HepG2 (cell line): Measurements from ENCODE around the gene WNT5B. TPM values are rescaled to one million over a fixed set of nuclear protein-coding genes. Genes with fewer than 3 reads are reported as not detected.

Source experiments
- ELF3 ChIP-seq: IDR thresholded peaks from 2 replicates; pipeline ENCODE4 v1.6.1; 2016; ENCODE audit warnings: missing genetic modification reagents, missing compliant biosample characterization
- KDM1A ChIP-seq: IDR thresholded peaks from 2 replicates; pipeline ENCODE4 v1.6.1; 2016; ENCODE audit warnings: missing compliant biosample characterization
- PRPF4 ChIP-seq: fragments of 200-400 bp; formaldehyde crosslinking; IDR thresholded peaks from 2 replicates; pipeline ENCODE4 v1.6.1; 2016; ENCODE audit warnings: low read length, low read depth; ENCODE audit not compliant: poor library complexity, severe bottlenecking
- ZNF292 ChIP-seq: sonication (generic); formaldehyde crosslinking; IDR thresholded peaks from 2 replicates; pipeline ENCODE4 v1.8.1; 2022; ENCODE audit warnings: mild to moderate bottlenecking, low read depth, missing genetic modification reagents, borderline replicate concordance
- ZNF335 ChIP-seq: sonication (generic); formaldehyde crosslinking; IDR thresholded peaks from 2 replicates; pipeline ENCODE4 v1.4.0; 2020; ENCODE audit warnings: missing genetic modification reagents
- ZNF605 ChIP-seq: sonication (generic); formaldehyde crosslinking; IDR thresholded peaks from 2 replicates; pipeline ENCODE4 v1.8.0; 2022; ENCODE audit warnings: mild to moderate bottlenecking, missing genetic modification reagents
- ZNF839 ChIP-seq: sonication (generic); formaldehyde crosslinking; IDR thresholded peaks from 2 replicates; pipeline ENCODE4 v1.4.0; 2020; ENCODE audit warnings: missing genetic modification reagents, mild to moderate bottlenecking, borderline replicate concordance
- ZSCAN25 ChIP-seq: sonication (generic); formaldehyde crosslinking; IDR thresholded peaks from 2 replicates; pipeline ENCODE4 v1.8.0; 2022; ENCODE audit warnings: mild to moderate bottlenecking, missing genetic modification reagents
- polyA plus RNA-seq, 8 experiments: library from polyadenylated mRNA; depleted of rRNA in 3 of 8; stranded (reverse) in 7 of 8; unstranded in 1 of 8; fragments of >200 nt; fragmentation: Illumina TruSeq in 4 of 8; extraction: Trizol in 4 of 8; gene quantifications; 2 replicates each; pipeline versions ENCODE4 v1.2.1 to v1.2.3, GENCODE V29; 2011 to 2016; ENCODE audit warnings: low read depth in 4 of 8, missing spikeins in 1 of 8, mixed read lengths in 1 of 8; ENCODE audit not compliant: insufficient read depth in 1 of 8
- total RNA-seq, 5 experiments: library from RNA; depleted of rRNA; stranded (reverse); fragments of >200 nt; fragmentation: Illumina TruSeq; extraction: Trizol; gene quantifications; 2 replicates each; pipeline ENCODE4 v1.2.3, GENCODE V29; 2016; ENCODE audit warnings: low read depth in 1 of 5
- TF ChIP-seq, protein P1 (sequence below): sonication (generic); formaldehyde crosslinking; IDR thresholded peaks from 2 replicates; pipeline ENCODE4 v1.5.1; 2020; ENCODE audit warnings: missing genetic modification reagents, mild to moderate bottlenecking, borderline replicate concordance
- TF ChIP-seq, protein P2 (sequence below), 2 experiments: IDR thresholded peaks; 2 replicates each; pipeline ENCODE4 v1.6.1; 2011 to 2012; ENCODE audit warnings: low read length in 2 of 2, borderline replicate concordance in 1 of 2, low read depth in 1 of 2, mild to moderate bottlenecking in 1 of 2, moderate library complexity in 1 of 2
- TF ChIP-seq, protein P3 (sequence below): sonication (generic); formaldehyde crosslinking; IDR thresholded peaks from 2 replicates; pipeline ENCODE4 v1.4.0; 2020; ENCODE audit warnings: missing genetic modification reagents
- TF ChIP-seq, protein P4 (sequence below): sonication (generic); formaldehyde crosslinking; IDR thresholded peaks from 2 replicates; pipeline ENCODE4 v1.4.0; 2020; ENCODE audit warnings: mild to moderate bottlenecking, missing genetic modification reagents
- TF ChIP-seq, protein P5 (sequence below): IDR thresholded peaks from 2 replicates; pipeline ENCODE4 v1.6.1; 2016
- TF ChIP-seq, protein P6 (sequence below): IDR thresholded peaks from 2 replicates; pipeline ENCODE4 v1.6.1; 2016; ENCODE audit warnings: mild to moderate bottlenecking, missing biosample characterization, missing genetic modification reagents
- TF ChIP-seq, protein P7 (sequence below): IDR thresholded peaks from 2 replicates; pipeline ENCODE4 v1.6.1; 2016; ENCODE audit warnings: missing compliant biosample characterization, missing genetic modification reagents, borderline replicate concordance

Gene WNT5B
- total and polyA plus RNA-seq, 2 of the 13 experiments (the other 11 are each of a cell fraction or from before 2014, with no cell fraction given): 0.04 TPM; not detected in 1

DNA sequence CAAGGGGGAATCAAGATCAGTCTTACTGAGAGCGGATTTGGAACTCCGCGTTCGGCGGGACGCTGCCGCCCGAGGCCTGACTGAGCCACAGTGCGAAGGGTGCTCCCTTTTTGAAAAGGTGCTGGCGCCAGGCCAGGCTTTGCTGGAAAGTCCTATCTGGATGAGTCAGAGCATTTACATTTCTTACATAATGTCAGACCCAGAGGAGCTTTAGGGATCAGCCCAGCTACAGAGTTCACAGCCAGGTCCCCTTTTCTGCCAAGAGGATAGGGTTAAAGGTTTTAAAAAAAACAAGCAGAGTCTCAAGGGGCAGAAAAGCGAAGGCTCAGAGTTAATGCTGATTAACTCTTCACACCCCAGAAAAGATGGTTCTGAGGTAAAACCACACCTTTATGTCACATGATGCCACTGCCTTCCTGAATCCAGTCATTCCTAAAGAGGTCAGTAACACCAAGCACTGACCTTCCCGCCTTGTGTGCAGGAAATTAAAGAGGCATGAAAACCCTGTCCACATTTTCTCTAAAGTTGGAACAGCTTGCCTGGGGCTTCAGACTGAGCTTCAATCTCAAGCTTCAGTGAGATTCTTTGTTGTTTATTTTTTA is 22.9 kb upstream of the WNT5B start (continued):
- TF ChIP-seq, protein P1, sequence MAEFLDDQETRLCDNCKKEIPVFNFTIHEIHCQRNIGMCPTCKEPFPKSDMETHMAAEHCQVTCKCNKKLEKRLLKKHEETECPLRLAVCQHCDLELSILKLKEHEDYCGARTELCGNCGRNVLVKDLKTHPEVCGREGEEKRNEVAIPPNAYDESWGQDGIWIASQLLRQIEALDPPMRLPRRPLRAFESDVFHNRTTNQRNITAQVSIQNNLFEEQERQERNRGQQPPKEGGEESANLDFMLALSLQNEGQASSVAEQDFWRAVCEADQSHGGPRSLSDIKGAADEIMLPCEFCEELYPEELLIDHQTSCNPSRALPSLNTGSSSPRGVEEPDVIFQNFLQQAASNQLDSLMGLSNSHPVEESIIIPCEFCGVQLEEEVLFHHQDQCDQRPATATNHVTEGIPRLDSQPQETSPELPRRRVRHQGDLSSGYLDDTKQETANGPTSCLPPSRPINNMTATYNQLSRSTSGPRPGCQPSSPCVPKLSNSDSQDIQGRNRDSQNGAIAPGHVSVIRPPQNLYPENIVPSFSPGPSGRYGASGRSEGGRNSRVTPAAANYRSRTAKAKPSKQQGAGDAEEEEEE (CRISPR knock-in tag): no peak; the same call in 1 of the 2 replicates
- TF ChIP-seq ZNF839: no peak
- TF ChIP-seq, protein P2, sequence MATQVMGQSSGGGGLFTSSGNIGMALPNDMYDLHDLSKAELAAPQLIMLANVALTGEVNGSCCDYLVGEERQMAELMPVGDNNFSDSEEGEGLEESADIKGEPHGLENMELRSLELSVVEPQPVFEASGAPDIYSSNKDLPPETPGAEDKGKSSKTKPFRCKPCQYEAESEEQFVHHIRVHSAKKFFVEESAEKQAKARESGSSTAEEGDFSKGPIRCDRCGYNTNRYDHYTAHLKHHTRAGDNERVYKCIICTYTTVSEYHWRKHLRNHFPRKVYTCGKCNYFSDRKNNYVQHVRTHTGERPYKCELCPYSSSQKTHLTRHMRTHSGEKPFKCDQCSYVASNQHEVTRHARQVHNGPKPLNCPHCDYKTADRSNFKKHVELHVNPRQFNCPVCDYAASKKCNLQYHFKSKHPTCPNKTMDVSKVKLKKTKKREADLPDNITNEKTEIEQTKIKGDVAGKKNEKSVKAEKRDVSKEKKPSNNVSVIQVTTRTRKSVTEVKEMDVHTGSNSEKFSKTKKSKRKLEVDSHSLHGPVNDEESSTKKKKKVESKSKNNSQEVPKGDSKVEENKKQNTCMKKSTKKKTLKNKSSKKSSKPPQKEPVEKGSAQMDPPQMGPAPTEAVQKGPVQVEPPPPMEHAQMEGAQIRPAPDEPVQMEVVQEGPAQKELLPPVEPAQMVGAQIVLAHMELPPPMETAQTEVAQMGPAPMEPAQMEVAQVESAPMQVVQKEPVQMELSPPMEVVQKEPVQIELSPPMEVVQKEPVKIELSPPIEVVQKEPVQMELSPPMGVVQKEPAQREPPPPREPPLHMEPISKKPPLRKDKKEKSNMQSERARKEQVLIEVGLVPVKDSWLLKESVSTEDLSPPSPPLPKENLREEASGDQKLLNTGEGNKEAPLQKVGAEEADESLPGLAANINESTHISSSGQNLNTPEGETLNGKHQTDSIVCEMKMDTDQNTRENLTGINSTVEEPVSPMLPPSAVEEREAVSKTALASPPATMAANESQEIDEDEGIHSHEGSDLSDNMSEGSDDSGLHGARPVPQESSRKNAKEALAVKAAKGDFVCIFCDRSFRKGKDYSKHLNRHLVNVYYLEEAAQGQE (IDR thresholded peaks at IDR 0.05; ENCODE audit: borderline replicate concordance in 1 of 2, low read depth in 1 of 2, low read length in 2 of 2): 0 out of 4 replicates have a peak, but pooled peaks of 1 of the 2 experiments have one; percentile 10
- TF ChIP-seq, protein P3, sequence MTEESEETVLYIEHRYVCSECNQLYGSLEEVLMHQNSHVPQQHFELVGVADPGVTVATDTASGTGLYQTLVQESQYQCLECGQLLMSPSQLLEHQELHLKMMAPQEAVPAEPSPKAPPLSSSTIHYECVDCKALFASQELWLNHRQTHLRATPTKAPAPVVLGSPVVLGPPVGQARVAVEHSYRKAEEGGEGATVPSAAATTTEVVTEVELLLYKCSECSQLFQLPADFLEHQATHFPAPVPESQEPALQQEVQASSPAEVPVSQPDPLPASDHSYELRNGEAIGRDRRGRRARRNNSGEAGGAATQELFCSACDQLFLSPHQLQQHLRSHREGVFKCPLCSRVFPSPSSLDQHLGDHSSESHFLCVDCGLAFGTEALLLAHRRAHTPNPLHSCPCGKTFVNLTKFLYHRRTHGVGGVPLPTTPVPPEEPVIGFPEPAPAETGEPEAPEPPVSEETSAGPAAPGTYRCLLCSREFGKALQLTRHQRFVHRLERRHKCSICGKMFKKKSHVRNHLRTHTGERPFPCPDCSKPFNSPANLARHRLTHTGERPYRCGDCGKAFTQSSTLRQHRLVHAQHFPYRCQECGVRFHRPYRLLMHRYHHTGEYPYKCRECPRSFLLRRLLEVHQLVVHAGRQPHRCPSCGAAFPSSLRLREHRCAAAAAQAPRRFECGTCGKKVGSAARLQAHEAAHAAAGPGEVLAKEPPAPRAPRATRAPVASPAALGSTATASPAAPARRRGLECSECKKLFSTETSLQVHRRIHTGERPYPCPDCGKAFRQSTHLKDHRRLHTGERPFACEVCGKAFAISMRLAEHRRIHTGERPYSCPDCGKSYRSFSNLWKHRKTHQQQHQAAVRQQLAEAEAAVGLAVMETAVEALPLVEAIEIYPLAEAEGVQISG (CRISPR knock-in tag): peak; percentile 29; the same call in 1 of the 2 replicates
- TF ChIP-seq ZSCAN25 (CRISPR knock-in tag): no peak
- peak; percentile 71 for TF ChIP-seq ZNF605 (CRISPR knock-in tag)
- TF ChIP-seq, protein P4, sequence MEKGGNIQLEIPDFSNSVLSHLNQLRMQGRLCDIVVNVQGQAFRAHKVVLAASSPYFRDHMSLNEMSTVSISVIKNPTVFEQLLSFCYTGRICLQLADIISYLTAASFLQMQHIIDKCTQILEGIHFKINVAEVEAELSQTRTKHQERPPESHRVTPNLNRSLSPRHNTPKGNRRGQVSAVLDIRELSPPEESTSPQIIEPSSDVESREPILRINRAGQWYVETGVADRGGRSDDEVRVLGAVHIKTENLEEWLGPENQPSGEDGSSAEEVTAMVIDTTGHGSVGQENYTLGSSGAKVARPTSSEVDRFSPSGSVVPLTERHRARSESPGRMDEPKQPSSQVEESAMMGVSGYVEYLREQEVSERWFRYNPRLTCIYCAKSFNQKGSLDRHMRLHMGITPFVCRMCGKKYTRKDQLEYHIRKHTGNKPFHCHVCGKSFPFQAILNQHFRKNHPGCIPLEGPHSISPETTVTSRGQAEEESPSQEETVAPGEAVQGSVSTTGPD (CRISPR knock-in tag): no peak
- TF ChIP-seq ZNF292: no peak
- TF ChIP-seq PRPF4: no peak
- no peak; the same call in 1 of the 2 replicates for TF ChIP-seq ZNF335 (CRISPR knock-in tag)
- peak; percentile 58 for TF ChIP-seq ELF3
- TF ChIP-seq, protein P5, sequence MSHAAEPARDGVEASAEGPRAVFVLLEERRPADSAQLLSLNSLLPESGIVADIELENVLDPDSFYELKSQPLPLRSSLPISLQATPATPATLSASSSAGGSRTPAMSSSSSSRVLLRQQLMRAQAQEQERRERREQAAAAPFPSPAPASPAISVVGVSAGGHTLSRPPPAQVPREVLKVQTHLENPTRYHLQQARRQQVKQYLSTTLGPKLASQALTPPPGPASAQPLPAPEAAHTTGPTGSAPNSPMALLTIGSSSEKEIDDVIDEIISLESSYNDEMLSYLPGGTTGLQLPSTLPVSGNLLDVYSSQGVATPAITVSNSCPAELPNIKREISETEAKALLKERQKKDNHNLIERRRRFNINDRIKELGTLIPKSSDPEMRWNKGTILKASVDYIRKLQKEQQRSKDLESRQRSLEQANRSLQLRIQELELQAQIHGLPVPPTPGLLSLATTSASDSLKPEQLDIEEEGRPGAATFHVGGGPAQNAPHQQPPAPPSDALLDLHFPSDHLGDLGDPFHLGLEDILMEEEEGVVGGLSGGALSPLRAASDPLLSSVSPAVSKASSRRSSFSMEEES: peak; percentile 67; the same call in 1 of the 2 replicates
- TF ChIP-seq, protein P6, sequence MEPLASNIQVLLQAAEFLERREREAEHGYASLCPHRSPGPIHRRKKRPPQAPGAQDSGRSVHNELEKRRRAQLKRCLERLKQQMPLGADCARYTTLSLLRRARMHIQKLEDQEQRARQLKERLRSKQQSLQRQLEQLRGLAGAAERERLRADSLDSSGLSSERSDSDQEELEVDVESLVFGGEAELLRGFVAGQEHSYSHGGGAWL (CRISPR knock-in tag): no peak
- TF ChIP-seq KDM1A (CRISPR knock-in tag): no peak
- TF ChIP-seq, protein P7, sequence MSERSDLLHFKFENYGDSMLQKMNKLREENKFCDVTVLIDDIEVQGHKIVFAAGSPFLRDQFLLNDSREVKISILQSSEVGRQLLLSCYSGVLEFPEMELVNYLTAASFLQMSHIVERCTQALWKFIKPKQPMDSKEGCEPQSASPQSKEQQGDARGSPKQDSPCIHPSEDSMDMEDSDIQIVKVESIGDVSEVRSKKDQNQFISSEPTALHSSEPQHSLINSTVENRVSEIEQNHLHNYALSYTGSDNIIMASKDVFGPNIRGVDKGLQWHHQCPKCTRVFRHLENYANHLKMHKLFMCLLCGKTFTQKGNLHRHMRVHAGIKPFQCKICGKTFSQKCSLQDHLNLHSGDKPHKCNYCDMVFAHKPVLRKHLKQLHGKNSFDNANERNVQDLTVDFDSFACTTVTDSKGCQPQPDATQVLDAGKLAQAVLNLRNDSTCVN (CRISPR knock-in tag): peak; percentile 69
